ENCODE measurements around the gene SARS1.

Gene SARS1

GRCh38 chr1:109262231-109263055 is 48.7 kb downstream of the SARS1 start:
- no peak for DNase-seq (ENCODE audit: low read depth in 2 of 2)

GRCh38 chr1:109263234-109263596 is 49.5 kb downstream of the SARS1 start:
- no peak for DNase-seq (ENCODE audit: low read depth in 2 of 2)

DNA sequence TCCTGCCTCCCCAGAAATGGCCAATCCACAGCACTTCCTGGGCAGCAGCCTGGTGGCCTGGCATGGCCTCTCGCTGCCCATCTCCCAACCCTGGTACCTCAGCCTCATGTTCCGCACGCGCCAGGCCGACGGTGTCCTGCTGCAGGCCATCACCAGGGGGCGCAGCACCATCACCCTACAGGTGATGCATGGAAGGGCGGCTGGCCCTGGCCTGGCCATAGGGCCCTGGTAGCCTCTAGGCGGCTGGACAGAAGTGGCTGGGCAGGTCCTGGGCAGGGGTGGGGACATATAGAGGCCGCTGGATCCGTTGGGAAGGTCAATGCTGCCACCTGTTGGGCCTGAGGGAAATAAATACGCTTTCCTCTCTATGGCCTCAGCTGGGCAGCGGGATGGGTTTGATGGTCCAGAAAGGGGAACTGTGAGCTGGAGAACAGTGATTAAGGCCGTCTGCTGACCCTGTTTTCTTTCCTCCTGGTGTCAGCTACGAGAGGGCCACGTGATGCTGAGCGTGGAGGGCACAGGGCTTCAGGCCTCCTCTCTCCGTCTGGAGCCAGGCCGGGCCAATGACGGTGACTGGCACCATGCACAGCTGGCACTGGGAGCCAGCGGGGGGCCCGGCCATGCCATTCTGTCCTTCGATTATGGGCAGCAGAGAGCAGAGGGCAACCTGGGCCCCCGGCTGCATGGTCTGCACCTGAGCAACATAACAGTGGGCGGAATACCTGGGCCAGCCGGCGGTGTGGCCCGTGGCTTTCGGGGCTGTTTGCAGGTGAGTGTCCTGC is 50.1 kb downstream of the SARS1 start:
- DNase-seq (ENCODE audit: low read depth in 2 of 2) = peak; percentile 65 to 76

DNA sequence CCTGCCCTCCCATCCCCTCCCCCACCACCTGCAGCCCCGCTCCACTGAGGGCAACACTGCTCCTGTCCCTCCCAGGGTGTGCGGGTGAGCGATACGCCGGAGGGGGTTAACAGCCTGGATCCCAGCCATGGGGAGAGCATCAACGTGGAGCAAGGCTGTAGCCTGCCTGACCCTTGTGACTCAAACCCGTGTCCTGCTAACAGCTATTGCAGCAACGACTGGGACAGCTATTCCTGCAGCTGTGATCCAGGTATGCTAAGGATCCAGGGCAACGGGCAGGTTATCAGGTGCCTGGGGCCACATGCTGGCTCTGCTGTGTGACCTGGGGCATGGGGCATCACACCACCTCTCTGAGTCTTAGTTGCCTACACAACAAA is 50.6 kb downstream of the SARS1 start:
- no peak for DNase-seq (ENCODE audit: low read depth in 2 of 2)

DNA sequence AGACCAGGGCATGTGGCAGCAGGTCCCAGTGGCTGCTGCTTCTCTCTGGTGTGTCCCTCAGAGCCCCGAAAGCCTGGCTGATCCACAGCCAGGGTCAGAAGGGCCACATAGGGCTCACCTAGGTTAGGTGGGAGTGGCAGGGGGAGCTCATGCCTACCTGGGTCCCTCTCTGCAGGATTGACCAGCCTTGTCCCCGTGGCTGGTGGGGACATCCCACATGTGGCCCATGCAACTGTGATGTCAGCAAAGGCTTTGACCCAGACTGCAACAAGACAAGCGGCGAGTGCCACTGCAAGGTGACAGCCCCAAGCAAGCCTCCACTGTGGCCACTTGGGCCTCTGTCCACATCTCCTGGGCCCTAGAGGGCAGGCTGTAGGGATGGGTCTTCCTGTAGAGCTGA is 51.3 kb downstream of the SARS1 start:
- DNase-seq (ENCODE audit: low read depth in 2 of 2) = no peak

- no peak for DNase-seq (ENCODE audit: low read depth in 2 of 2)
Measured at GRCh38 chr1:109265741-109266330, 52.1 kb downstream of the SARS1 start.

DNA sequence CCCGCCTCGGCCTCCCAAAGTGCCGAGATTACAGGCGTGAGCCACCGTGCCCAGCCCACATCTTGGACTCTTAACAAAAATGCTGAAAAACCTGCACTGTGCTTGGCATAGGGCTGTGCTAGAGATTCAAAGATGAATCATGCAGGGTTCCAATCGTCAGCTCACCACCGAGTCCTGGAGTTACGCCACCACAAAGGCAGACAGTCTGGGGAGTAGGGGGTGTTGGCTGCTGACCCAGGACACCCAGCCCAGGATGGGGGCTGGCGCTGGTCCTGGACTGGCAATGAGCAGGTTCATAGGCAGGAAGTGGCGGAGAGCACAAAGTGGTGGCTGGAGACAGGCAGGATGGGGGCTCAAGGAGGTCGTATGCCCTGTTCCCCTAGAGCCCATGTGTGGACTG is 53.2 kb downstream of the SARS1 start:
- DNase-seq (ENCODE audit: low read depth in 2 of 2) = no peak

- no peak for DNase-seq (ENCODE audit: low read depth in 2 of 2)
Measured at GRCh38 chr1:109267743-109268300, 54.1 kb downstream of the SARS1 start.

DNA sequence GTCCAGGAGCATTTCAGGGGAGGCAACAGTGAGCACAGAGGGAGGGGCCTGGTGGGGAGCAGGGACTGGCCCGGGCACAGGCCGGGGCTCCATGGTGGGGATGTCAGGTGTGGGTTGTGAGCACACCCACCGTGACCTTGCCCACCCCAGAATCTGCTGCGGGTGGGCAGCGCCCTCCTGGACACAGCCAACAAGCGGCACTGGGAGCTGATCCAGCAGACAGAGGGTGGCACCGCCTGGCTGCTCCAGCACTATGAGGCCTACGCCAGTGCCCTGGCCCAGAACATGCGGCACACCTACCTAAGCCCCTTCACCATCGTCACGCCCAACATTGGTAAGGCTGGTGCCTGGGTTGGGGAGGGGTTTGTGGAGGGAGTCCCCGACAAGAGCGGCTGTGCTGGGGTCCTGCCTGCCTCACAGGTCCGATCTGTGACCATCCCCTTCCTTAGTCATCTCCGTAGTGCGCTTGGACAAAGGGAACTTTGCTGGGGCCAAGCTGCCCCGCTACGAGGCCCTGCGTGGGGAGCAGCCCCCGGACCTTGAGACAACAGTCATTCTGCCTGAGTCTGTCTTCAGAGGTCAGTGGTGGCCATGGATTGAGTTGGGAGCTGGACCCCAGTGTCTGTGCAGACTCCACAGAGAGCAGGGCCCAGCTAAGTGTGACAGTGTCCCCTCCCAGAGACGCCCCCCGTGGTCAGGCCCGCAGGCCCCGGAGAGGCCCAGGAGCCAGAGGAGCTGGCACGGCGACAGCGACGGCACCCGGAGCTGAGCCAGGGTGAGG is 54.9 kb downstream of the SARS1 start:
- no peak for DNase-seq (ENCODE audit: low read depth in 2 of 2)

DNA sequence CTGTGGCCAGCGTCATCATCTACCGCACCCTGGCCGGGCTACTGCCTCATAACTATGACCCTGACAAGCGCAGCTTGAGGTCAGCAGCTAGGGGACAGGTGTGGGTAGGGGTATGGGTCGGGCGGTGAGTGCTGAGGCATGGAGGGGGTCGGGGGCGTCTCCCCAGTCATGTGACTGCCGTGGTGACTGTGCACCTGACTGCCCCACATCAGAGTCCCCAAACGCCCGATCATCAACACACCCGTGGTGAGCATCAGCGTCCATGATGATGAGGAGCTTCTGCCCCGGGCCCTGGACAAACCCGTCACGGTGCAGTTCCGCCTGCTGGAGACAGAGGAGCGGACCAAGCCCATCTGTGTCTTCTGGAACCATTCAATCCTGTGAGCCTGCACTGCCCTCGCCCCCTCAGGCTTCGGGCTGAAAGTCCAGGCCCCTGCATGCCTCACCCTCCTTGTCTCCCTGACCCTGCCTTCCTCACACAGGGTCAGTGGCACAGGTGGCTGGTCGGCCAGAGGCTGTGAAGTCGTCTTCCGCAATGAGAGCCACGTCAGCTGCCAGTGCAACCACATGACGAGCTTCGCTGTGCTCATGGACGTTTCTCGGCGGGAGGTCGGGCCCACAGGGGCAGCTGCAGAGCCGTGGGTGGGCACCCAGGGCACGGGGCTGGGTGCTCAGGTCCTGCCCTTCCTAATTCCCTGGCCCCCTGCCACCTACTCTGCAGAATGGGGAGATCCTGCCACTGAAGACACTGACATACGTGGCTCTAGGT is 55.7 kb downstream of the SARS1 start:
- no peak for DNase-seq (ENCODE audit: low read depth in 2 of 2)

DNA sequence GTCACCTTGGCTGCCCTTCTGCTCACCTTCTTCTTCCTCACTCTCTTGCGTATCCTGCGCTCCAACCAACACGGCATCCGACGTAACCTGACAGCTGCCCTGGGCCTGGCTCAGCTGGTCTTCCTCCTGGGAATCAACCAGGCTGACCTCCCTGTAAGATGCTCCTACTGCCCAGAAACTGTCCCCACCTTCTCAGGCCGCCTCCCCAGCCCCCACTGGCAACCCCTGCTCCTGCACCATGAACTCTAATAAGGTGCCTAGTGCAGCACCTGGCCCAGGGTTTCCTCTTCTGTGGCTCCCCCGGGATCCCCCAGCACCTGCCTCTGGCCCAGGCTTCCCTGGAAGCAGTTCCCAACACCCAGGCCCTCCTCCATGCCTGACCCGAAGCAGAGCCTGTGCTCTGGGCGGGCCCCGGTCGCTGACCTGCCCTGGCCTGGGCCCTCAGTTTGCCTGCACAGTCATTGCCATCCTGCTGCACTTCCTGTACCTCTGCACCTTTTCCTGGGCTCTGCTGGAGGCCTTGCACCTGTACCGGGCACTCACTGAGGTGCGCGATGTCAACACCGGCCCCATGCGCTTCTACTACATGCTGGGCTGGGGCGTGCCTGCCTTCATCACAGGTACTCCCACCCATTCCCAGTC is 56.4 kb downstream of the SARS1 start:
- no peak for DNase-seq (ENCODE audit: low read depth in 2 of 2)

DNA sequence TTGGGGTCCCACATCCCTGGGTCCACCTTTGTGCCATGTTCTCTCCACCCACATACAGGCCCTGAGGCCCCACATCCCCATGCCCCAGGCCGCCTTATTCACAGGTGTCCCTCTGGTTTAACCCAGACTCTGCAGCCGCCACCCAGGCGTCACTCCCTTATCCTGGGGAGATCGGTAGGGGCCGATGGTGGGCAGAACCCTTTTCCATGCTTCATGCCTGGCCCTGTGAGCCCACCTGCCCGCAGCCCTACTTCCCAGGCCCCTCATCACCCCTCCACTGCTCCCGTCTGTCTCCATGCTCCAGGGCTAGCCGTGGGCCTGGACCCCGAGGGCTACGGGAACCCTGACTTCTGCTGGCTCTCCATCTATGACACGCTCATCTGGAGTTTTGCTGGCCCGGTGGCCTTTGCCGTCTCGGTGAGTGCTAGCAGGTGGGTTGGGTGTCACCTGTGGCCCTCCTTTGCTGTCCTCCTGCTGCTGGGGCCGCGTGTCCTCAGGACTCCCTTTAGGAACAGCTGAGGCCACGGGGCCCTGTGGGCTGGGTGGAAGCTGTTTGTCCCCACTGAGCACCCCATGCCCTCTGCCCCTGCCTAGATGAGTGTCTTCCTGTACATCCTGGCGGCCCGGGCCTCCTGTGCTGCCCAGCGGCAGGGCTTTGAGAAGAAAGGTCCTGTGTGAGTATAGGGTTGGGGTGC is 57.1 kb downstream of the SARS1 start:
- no peak for DNase-seq (ENCODE audit: low read depth in 2 of 2)

DNA sequence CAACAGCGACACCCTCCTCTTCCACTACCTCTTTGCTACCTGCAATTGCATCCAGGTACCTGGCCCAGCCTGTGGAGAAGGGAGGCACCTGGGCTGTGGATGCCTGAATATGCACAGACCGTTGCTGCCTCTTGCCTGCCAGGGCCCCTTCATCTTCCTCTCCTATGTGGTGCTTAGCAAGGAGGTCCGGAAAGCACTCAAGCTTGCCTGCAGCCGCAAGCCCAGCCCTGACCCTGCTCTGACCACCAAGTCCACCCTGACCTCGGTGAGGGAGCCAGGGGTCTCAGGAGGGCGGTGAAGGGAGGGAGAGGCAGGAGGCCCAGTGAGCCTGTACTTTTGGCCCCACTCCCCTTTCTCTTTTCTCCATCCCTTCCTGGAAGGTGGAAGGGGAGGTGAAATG is 57.7 kb downstream of the SARS1 start:
- DNase-seq (ENCODE audit: low read depth in 2 of 2) = no peak

DNA sequence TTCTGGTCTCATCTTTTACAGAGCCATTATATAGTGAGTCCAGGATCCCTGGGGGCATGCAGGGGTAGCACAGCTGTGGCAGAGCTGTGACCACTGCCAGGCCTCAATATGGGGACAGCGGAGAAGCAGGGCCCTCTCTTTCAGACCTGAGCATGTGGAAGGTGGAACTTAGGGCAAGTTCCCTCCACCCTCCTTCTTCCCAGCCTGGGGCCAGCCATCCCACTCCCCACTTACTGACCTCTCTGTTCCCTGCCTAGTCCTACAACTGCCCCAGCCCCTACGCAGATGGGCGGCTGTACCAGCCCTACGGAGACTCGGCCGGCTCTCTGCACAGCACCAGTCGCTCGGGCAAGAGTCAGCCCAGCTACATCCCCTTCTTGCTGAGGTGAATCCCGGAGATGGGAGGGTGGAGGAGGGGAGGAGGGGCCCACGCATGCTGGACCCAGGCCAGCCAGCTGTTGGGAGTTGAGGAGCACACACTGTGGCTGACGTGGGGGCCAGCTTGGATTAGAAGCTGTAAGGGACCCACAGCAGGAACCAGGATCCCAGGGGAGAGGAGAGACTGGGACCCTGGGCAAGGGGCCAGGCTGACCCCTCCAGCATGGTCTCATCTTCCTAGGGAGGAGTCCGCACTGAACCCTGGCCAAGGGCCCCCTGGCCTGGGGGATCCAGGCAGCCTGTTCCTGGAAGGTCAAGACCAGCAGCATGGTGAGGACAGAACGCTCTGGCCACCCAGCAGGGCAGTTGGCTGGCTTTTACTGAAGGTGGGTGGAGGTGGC is 58.5 kb downstream of the SARS1 start:
- no peak for DNase-seq (ENCODE audit: low read depth in 2 of 2)

DNA sequence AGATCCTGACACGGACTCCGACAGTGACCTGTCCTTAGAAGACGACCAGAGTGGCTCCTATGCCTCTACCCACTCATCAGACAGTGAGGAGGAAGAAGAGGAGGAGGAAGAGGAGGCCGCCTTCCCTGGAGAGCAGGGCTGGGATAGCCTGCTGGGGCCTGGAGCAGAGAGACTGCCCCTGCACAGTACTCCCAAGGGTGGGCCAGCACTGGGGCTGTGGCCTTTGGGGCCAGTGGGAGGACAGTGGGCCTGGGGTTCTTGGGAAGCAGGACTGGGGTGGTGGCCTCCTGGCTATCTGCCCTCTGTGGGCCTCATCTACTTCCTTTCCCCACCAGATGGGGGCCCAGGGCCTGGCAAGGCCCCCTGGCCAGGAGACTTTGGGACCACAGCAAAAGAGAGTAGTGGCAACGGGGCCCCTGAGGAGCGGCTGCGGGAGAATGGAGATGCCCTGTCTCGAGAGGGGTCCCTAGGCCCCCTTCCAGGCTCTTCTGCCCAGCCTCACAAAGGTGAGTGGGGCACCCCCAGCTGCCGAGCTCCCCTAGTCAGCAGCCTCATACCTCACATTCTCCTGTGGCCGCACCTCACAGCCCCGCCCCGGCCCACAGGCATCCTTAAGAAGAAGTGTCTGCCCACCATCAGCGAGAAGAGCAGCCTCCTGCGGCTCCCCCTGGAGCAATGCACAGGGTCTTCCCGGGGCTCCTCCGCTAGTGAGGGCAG is 59.3 kb downstream of the SARS1 start:
- DNase-seq (ENCODE audit: low read depth in 2 of 2) = no peak

DNA sequence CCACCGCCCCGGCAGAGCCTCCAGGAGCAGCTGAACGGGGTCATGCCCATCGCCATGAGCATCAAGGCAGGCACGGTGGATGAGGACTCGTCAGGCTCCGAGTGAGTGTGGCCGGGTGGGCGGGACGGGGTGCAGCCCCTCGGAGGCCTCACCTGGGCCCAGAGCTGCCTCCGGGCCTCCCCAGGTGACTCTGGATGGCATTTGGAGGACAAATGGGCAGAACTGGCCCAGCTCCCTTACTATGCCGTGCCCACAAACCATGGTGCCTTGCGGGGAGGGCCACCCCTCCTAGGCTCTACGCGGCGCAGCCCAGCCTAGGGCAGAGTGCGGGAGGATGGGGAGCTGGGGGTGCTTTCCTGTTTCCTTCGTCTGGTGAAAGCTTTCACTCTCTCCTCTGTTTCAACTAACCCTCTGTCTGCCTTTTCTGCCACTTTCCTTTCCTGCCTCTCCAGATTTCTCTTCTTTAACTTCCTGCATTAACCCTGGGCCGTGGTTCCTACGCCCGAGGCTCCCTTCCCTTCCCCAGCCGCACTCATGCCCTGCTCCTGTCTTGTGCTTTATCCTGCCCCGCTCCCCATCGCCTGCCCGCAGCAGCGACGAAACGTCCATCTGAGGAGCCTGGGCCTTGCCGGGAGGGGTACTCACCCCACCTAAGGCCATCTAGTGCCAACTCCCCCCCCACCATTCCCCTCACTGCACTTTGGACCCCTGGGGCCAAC is 60.0 kb downstream of the SARS1 start:
- DNase-seq (ENCODE audit: low read depth in 2 of 2) = no peak

GRCh38 chr1:109274533-109275476 is 61.1 kb downstream of the SARS1 start:
- no peak for DNase-seq (ENCODE audit: low read depth in 2 of 2)
